Right atrium auricular region (tissue), 2 donors: Measurements from ENCODE around the gene HDAC10. TPM values are rescaled to one million over a fixed set of nuclear protein-coding genes. Genes with fewer than 3 reads are reported as not detected.
"Not testable (repeated sequence)": the region's sequence is repeated elsewhere in the genome, so short reads cannot be mapped to it uniquely, and the experiment has no call there.

Experiments used
- DNase-seq: peaks from one replicate; pipeline ENCODE4 v3.0.0-alpha.2; 2019; ENCODE audit warnings: low spot score
- H3K27ac ChIP-seq, 2 donors: fragments of 200-600 bp; sonication (generic); 1 replicate in 1 of 2; 2 replicates in 1 of 2; pipeline ENCODE4 v1.5.1; 2016 to 2019
- H3K27me3 ChIP-seq, 2 donors: fragments of 200-600 bp; sonication (generic); one replicate each; pipeline versions ENCODE4 v1.5.1 to v1.6.0; 2017 to 2019
- H3K36me3 ChIP-seq: fragments of 200-600 bp; sonication (generic); one replicate; pipeline ENCODE4 v1.5.1; 2016
- H3K4me1 ChIP-seq, 2 donors: fragments of 200-600 bp; sonication (generic); one replicate each; pipeline versions ENCODE4 v1.5.1 to v1.6.0; 2017 to 2019
- H3K4me3 ChIP-seq, 2 donors: fragments of 200-600 bp; sonication (generic); 1 replicate in 1 of 2; 2 replicates in 1 of 2; pipeline ENCODE4 v1.5.1; 2017 to 2019; ENCODE audit warnings: mild to moderate bottlenecking in 1 of 2, moderate library complexity in 1 of 2
- H3K9me3 ChIP-seq, 2 donors: fragments of 200-600 bp; sonication (generic); one replicate each; pipeline ENCODE4 v1.5.1; 2019
- total RNA-seq, 2 donors: library from RNA; depleted of rRNA; stranded (reverse); fragments of >200 nt; gene quantifications; one replicate each; pipeline ENCODE4 v1.1.0, GENCODE V29; 2016
- TF ChIP-seq, protein P1 (sequence below), 2 donors: fragments of 200-600 bp; sonication (generic); IDR thresholded peaks; one replicate each; pipeline ENCODE4 v1.5.1; 2019; ENCODE audit warnings: antibody characterized with exemption in 2 of 2

HDAC10 gene
- total RNA-seq, 2 donors from 2014 or later = 6.7 to 9.1 TPM

- Histone ChIP-seq H3K27me3 (no peaks in the 10 kb centered on the region), H3K9me3 (no peaks in the 10 kb centered on the region), H3K4me3 (no peak overlapping the region), H3K36me3 (peaks cover 37% of the 10 kb centered on the region), H3K27ac (no peak overlapping the region), H3K4me1 (peaks cover 0 to 33% of the 10 kb centered on the region in 2 donors)
- DNase-seq = no peak
- TF ChIP-seq, protein P1, sequence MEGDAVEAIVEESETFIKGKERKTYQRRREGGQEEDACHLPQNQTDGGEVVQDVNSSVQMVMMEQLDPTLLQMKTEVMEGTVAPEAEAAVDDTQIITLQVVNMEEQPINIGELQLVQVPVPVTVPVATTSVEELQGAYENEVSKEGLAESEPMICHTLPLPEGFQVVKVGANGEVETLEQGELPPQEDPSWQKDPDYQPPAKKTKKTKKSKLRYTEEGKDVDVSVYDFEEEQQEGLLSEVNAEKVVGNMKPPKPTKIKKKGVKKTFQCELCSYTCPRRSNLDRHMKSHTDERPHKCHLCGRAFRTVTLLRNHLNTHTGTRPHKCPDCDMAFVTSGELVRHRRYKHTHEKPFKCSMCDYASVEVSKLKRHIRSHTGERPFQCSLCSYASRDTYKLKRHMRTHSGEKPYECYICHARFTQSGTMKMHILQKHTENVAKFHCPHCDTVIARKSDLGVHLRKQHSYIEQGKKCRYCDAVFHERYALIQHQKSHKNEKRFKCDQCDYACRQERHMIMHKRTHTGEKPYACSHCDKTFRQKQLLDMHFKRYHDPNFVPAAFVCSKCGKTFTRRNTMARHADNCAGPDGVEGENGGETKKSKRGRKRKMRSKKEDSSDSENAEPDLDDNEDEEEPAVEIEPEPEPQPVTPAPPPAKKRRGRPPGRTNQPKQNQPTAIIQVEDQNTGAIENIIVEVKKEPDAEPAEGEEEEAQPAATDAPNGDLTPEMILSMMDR (IDR thresholded peaks at IDR 0.05) = no peak
These were observed 42.6 kb downstream of the HDAC10 start for GRCh38 chr22:50208430-50208938.

DNA sequence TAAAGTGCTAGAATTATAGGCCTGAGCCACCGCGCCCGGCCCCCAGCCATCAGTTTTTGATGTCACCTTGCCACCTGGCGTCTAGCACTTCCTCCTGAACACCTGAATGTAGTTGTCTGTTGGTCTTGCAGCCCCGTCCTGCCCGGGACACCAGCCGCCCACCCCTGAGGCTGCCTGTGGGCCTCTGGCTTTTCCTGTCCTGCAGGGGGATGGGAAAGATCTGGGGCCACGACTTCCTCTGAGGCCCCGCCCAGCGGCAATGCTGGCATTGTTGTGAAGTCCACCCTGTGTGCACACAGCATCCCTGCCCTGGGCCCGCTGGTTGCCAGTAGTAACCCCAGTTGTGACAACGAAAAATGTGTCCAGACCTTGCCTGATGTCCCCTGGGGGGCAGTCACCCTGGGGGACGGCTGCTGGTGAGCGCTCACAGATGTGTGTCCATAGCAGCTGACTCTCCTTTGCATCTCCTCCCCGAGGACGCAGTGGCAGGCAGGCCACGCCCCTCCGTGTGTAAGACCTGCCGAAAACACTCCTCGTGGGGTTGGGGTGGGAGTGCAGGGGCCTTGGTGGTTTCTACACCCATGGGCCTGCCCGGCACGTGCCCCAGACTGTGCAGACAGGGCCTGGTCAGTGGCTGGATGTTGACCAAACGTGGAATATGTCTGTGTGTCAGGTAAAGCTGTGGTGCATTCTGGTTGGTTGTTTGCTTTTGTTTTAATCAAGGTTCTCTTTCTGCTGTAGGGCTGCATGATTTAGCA lies 43.5 kb downstream of the HDAC10 start:
- no peaks in the 10 kb centered on the region for H3K27me3 ChIP-seq
- H3K4me1 ChIP-seq = peaks cover 0 to 33% of the 10 kb centered on the region in 2 donors
- H3K27ac ChIP-seq = peak overlapping the region; percentile 76 to 79
- TF ChIP-seq, protein P1 (IDR thresholded peaks at IDR 0.05) = no peak
- no peak overlapping the region for H3K4me3 ChIP-seq
- no peaks in the 10 kb centered on the region for H3K9me3 ChIP-seq
- peaks cover 29% of the 10 kb centered on the region for H3K36me3 ChIP-seq
- no peak for DNase-seq

DNA sequence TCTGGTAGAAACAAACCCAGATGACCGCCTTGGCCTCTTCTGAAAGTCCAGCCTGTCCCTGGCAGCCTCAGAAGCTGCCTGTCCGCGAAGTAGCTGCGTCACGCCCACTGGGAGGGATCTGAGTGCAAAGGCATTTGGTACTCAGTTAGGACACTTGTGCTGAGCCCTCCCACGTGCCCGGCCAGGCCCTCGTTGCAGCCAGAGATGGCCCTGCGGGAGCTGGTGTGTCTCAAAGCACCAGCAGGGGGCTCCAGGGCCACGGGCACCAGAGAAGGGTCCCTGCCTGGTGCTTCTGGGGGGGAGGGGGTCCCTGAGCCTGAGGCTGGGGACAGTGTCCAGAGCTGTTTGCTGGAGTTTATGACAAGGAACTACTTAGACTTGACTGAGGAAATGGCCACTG lies 44.5 kb downstream of the HDAC10 start:
- Histone ChIP-seq H3K9me3 (no peaks in the 10 kb centered on the region), H3K27ac (peak overlapping the region; percentile 76 to 79), H3K4me1 (peaks cover 0 to 42% of the 10 kb centered on the region in 2 donors), H3K4me3 (no peak overlapping the region), H3K27me3 (no peaks in the 10 kb centered on the region), H3K36me3 (peaks cover 25% of the 10 kb centered on the region)
- DNase-seq = peak; percentile 87
- TF ChIP-seq, protein P1 (IDR thresholded peaks at IDR 0.05) = peak in 1 of 2 donors; percentile 72

GRCh38 chr22:50205781-50206569 lies 45.1 kb downstream of the HDAC10 start:
- no peak for DNase-seq

DNA sequence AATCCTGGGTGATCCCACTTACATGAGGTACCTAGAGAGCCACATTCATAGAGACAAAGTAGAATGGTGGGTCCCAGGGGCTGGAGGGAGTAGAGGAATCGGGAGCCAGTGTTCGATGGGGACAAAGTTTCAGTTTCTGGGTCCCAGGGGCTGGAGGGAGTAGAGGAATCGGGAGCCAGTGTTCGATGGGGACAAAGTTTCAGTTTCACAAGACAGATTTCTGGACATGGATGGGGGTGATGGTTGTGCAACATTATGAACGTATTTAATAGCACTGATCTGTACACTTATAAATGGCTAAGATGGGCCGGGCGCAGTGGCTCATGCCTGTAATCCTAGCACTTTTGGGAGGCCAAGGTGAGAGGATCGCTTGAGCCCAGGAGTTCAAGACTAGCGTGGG lies 46.1 kb downstream of the HDAC10 start:
- H3K27me3 ChIP-seq, DNase-seq, H3K9me3 ChIP-seq, H3K27ac ChIP-seq, H3K4me3 ChIP-seq: not testable (repeated sequence)
- Histone ChIP-seq H3K4me1 (peaks cover 0 to 43% of the 10 kb centered on the region in 2 donors), H3K36me3 (peaks cover 14% of the 10 kb centered on the region)

More at GRCh38 chr22:50205781-50206569, 45.1 kb downstream of the HDAC10 start:
- Histone ChIP-seq H3K4me1 (peaks cover 0 to 42% of the 10 kb centered on the region in 2 donors), H3K4me3 (no peak overlapping the region), H3K9me3 (no peaks in the 10 kb centered on the region), H3K27me3 (no peaks in the 10 kb centered on the region), H3K36me3 (peaks cover 21% of the 10 kb centered on the region), H3K27ac (peak overlapping the region; percentile 76 to 79)
- TF ChIP-seq, protein P1 (IDR thresholded peaks at IDR 0.05) = no peak

GRCh38 chr22:50204571-50204970 lies 46.5 kb downstream of the HDAC10 start:
- no peak overlapping the region for H3K27ac ChIP-seq

More at GRCh38 chr22:50204571-50204970, 46.5 kb downstream of the HDAC10 start:
- H3K9me3 ChIP-seq = no peaks in the 10 kb centered on the region
- no peak overlapping the region for H3K4me3 ChIP-seq
- peaks cover 14% of the 10 kb centered on the region for H3K36me3 ChIP-seq
- peaks cover 0 to 44% of the 10 kb centered on the region in 2 donors for H3K4me1 ChIP-seq
- DNase-seq = no peak
- TF ChIP-seq, protein P1 (IDR thresholded peaks at IDR 0.05) = no peak
- no peaks in the 10 kb centered on the region for H3K27me3 ChIP-seq
